Measurements from ENCODE around the gene TTLL11.

The TTLL11 gene

DNA sequence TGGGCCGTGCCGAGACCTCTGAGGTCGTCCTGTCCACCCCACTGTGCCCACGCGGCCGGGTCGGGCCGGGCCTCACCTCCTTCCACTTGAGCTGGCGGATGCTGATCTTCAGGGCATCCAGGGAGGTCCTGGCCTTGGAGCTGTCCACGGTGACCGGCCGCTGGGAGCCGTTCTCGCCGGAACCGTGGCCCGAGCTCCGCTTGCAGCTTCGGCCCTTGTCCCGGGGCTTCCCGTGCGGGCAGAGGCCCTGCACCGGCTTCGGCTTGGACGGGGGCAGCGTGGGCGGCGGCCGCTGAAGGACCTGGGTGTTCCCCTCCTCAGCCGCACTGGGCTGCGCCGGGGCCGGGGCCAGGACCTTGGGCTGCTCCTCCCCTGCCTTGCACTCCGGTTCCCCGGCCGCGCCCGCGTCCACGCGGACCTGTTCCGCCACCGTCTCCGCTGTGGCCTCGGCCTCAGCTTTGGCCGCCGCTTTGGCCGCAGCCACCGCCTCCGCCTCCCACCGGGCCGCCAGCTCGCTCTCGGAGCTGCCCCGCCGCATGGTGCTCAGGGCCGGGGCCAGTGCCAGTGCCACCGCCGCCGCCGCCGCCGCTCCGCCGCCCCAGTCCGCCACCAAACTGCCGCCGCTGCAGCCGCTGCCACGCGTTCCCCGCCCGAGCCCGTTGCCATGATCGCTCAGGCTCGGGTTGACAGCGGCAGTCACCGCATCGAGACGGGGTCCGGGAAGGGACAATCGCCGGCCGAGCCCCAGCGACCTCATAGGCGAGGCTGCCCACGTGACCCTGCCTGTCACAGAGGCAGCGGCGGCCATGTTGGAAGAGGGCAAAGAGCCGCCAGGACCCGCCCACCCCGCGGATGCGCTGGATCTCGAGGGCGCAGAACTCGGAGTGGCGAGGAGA lies at the start of gene TTLL11:
TTLL11 (minus strand) TSS at position 698 of the 896 bp plus-strand sequence; CDS start at position 538, 160 bp downstream.
- peak; percentile 85 to 92 for DNase-seq

DNA sequence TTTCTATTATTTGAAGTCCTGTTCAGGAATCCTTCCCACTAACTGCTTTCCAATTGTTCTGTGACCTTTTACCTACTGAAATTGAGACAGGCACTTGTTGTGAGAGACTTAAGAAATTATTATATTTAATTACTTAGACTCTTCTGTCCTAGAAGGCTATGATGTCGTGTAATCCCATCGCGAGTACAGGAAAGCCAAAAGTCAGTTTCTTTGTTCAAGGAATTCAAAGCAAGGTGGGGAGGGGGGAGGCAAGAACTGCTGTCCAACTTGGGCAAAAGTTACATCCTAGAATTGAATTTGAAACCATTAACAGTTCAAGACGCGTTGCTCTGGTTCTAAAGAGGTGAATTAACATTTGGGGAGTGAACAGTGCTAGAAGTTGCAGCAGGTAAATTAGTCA lies 48.6 kb upstream of the TTLL11 start:
- DNase-seq = no peak

- no peak for DNase-seq
These were observed 47.5 kb upstream of the TTLL11 start for GRCh38 chr9:122140368-122141193.

- no peak for DNase-seq
These were observed 45.6 kb upstream of the TTLL11 start for GRCh38 chr9:122138560-122139268.

DNA sequence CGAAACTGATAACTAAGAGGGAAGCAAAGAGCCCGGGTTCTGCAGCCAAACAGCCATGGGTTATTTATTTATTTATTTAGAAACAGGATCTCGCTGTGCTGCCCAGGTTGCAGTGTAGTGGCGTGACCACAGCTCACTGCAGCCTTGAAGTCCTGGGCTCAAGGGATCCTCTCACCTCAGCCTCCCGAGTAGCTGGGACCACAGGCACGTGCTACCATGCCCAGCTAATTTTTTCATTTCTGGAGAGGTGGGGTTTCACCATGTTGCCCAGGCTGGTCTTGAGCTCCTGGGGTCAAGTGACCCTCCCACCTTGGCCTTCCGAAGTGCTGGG lies 42.4 kb upstream of the TTLL11 start:
- no peak for DNase-seq

- DNase-seq = no peak
These were observed 41.9 kb upstream of the TTLL11 start for GRCh38 chr9:122134822-122135528.

GRCh38 chr9:122133984-122134535 lies 41.0 kb upstream of the TTLL11 start:
- DNase-seq = no peak

- DNase-seq = no peak
These were observed 40.3 kb upstream of the TTLL11 start for GRCh38 chr9:122133263-122133983.

DNA sequence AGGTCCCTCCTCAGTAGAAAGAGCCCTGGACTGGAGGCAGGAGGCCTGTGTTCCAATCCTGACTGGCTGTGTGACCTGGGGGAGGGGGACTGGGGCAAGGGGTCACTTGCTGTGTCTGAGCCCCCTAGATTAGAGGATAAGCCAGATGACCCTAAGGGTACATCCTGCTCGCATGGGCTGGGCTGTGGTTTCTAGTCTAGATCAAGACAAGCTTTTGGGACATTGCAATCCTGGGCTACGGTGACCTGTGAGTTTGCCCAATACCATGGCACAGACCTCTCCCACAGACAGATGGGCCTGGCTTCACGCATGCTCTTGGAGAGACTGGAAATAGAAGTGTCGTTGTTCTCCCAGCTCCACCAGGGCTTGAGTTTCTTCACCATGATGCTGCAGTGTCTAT lies 39.4 kb upstream of the TTLL11 start:
- DNase-seq = no peak

- DNase-seq = no peak
These were observed 38.4 kb upstream of the TTLL11 start for GRCh38 chr9:122131401-122132001.

GRCh38 chr9:122130837-122131236 lies 37.7 kb upstream of the TTLL11 start:
- no peak for DNase-seq

DNA sequence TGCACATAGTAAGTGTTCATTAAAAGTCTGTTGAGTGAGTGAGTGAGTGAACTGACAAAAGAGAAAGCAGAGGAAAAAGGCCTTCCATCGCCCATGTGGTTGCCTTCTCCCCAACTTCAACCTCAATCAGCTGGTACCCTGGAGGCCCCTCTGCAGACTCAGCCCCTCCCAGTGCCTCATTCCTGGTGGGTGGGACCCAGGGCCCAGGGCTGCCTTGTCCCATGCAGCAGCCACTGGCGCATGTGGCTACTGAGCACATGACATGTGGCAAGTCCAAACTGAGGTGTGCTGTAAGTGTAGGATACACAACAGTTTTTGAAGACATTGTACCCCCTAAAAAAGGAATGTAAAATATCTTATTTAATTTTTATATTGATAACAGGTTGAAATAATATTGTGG lies 36.9 kb upstream of the TTLL11 start:
- DNase-seq = no peak

DNA sequence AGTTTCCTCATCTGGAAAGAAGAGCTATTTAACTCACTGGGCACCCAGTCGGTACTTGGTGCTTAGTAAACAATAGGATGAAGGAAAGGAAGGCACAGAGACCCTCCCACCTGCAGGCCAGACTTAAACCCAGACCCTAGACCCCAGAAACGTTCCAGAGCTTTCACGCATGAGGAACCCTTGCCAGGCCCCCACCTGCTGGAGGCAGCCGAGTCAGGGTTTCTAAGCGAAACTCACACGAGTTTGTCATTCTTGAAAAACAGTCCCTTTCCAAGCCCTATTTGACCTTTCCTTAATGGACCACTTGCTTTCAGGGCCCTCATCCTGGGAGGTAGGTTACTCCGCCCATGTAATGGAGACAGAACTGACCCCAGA lies 35.8 kb upstream of the TTLL11 start:
- DNase-seq = no peak

DNA sequence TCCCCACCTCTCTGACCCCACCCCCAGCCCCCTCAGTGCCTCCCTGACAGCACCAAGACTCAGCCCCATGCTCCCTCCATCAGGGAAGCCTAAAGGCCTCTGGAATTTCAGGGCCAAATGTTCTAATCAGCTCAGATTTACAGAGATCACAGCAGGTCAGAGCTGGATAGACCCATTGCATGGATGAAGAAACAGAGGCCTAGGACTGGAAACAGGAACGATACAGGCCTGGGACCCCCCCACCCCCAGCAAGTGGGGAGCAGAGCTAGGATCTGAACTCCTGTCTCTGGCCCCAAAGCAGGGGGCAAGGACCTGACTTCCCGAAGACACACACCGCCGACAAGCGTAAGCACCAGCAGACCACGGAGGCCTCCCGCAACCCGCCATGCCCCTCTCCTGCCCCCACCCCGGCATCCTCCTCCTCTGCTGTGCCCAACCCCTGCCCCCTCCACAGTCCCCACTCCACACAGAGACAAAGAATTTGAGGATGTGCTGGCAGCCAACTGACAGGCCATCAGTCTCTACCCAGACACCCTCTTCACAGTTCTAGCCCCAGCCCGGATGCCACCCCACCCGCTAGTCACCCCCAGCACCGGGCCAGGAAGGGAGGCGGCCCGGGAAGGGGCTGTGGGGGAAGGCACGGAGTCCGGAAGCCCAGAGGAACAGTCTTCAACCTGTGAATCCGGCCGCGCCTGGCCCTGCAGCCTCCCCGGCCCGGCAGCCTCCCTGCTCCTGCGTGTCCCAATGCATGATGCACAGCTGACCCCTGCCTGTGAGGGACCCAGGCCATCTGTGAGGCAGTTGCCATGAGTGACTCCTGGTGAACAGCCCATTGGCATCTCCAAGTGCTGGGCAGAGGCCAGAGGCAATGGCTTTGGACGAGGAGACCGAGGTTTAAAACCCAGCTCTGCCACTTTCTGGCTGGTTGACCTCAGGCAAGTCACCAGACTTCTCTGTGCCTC lies 35.2 kb upstream of the TTLL11 start:
- no peak for DNase-seq

- DNase-seq = no peak
These were observed 34.3 kb upstream of the TTLL11 start for GRCh38 chr9:122127396-122127798.

- no peak for DNase-seq
These were observed 33.5 kb upstream of the TTLL11 start for GRCh38 chr9:122126331-122127261.

GRCh38 chr9:122125509-122126330 lies 32.6 kb upstream of the TTLL11 start:
- no peak for DNase-seq

- peak in 1 of 2 experiments; percentile 73 for DNase-seq
These were observed 32.0 kb upstream of the TTLL11 start for GRCh38 chr9:122125158-122125508.

Data from SW 1271 (cell line).